ENCODE measurements around the gene LRRC9.

GRCh38 chr14:60061371-60061770 lies 141.4 kb downstream of the LRRC9 start:
- TF ChIP-seq CREB1 (IDR thresholded peaks at IDR 0.05; ENCODE audit: low read depth) (no peak), TAF1 (IDR thresholded peaks at IDR 0.05; ENCODE audit: low read depth) (no peak), CEBPB (IDR thresholded peaks at IDR 0.05) (no peak), EGR1 (IDR thresholded peaks at IDR 0.05) (no peak), TCF12 (IDR thresholded peaks at IDR 0.05; ENCODE audit: low read depth) (no peak)
- TF ChIP-seq, protein P1, sequence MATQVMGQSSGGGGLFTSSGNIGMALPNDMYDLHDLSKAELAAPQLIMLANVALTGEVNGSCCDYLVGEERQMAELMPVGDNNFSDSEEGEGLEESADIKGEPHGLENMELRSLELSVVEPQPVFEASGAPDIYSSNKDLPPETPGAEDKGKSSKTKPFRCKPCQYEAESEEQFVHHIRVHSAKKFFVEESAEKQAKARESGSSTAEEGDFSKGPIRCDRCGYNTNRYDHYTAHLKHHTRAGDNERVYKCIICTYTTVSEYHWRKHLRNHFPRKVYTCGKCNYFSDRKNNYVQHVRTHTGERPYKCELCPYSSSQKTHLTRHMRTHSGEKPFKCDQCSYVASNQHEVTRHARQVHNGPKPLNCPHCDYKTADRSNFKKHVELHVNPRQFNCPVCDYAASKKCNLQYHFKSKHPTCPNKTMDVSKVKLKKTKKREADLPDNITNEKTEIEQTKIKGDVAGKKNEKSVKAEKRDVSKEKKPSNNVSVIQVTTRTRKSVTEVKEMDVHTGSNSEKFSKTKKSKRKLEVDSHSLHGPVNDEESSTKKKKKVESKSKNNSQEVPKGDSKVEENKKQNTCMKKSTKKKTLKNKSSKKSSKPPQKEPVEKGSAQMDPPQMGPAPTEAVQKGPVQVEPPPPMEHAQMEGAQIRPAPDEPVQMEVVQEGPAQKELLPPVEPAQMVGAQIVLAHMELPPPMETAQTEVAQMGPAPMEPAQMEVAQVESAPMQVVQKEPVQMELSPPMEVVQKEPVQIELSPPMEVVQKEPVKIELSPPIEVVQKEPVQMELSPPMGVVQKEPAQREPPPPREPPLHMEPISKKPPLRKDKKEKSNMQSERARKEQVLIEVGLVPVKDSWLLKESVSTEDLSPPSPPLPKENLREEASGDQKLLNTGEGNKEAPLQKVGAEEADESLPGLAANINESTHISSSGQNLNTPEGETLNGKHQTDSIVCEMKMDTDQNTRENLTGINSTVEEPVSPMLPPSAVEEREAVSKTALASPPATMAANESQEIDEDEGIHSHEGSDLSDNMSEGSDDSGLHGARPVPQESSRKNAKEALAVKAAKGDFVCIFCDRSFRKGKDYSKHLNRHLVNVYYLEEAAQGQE (IDR thresholded peaks at IDR 0.05; ENCODE audit: low read depth), result no peak
